Measurements from ENCODE around the gene MAL. TPM values are rescaled to one million over a fixed set of nuclear protein-coding genes. Genes with fewer than 3 reads are reported as not detected.

Gene MAL
- polyA plus RNA-seq, 1 donor, result 0.30 TPM

DNA sequence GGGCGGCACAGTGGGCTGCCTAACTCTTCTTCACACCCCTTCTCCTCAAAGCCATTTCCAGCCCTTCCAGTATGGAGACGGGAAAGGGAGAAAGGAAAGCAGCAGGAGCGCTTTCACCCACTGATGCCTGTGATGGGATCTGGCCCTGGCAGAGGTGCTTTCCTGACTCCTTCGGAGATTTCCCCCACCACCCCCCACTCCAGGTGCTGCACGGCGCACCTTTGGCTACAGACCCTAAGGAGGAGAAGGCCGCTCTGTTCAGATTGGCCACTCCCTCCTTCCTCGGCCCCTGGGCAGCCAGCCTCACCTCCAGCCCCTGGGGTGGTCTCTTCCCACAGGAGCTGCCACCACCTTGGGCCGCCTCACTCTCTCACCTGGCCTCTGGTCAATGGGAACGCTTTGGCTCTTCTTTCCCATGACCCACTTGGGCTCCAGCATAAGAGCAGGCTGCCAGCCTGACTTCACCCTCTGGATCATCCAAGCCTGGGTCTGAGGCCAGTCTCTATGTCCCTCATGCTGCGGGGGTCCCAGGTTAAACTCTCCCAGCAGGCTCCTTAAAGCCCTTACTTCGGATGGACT lies 18.4 kb upstream of the MAL start:
- H3K4me3 ChIP-seq (ENCODE audit: low read length), result no peak overlapping the region
- no peaks in the 10 kb centered on the region for H3K4me1 ChIP-seq (ENCODE audit: control insufficient read depth, insufficient read depth, low read length)
- no peak overlapping the region for H3K27ac ChIP-seq (ENCODE audit: low read length)
- DNase-seq, result no peak
- WGBS (ENCODE audit: insufficient coverage, low lambda C conversion rate), result 100% methylated on average over 1 of the region's 12 CpGs
- no peaks in the 10 kb centered on the region for H3K36me3 ChIP-seq (ENCODE audit: control insufficient read depth, insufficient read depth, low read length)
- no peaks in the 10 kb centered on the region for H3K9me3 ChIP-seq (ENCODE audit: control insufficient read depth, low read depth, low read length)
- H3K27me3 ChIP-seq (ENCODE audit: control insufficient read depth, insufficient read depth, low read length), result no peaks in the 10 kb centered on the region

DNA sequence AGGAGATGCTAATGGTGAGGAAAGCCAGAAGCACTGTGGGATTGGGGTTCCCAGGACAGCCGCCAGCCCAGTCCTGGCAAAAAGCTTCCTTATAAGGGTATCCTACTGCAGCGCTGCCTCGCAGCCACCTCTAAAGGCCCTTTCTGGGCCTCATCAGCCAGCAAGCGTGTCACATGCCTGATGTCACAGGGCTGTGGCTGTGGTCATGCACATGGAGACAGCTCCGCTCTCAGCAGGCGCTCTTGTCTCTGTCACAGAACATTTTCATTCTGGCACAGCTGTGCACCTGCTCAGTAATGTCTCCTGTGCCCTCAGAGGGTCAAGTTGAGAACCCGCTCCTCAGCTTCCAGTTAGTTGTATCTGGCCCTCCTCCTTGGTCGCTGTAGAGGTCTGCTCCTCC lies 17.7 kb upstream of the MAL start:
- Histone ChIP-seq H3K4me1 (ENCODE audit: control insufficient read depth, insufficient read depth, low read length) (no peaks in the 10 kb centered on the region), H3K4me3 (ENCODE audit: low read length) (no peak overlapping the region), H3K27ac (ENCODE audit: low read length) (no peak overlapping the region), H3K36me3 (ENCODE audit: control insufficient read depth, insufficient read depth, low read length) (no peaks in the 10 kb centered on the region), H3K27me3 (ENCODE audit: control insufficient read depth, insufficient read depth, low read length) (no peaks in the 10 kb centered on the region), H3K9me3 (ENCODE audit: control insufficient read depth, low read depth, low read length) (no peaks in the 10 kb centered on the region)
- WGBS (ENCODE audit: insufficient coverage, low lambda C conversion rate), result no CpG with 5 or more reads among the region's 8 CpGs
- DNase-seq, result no peak

DNA sequence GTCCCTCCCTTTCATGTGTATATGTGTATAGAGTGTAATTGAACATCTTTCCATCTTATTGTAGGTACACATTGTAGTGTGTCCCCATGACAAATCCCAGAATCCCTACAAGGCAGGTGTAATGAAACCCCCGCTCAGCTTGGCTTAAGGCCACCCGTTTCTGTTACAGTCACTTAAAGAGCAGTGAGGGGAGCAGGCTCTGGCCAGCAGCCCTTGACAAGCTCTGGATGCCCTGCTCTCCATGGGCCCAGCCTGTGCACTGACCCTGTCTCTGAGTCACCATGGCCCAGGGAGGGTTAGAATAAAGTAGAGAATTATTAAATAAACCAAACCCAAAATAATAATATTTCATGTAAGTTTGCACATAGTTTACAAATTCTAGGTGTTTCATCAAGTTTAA lies 17.2 kb upstream of the MAL start:
- H3K9me3 ChIP-seq (ENCODE audit: control insufficient read depth, low read depth, low read length), result no peaks in the 10 kb centered on the region
- no CpG with 5 or more reads among the region's 2 CpGs for WGBS (ENCODE audit: insufficient coverage, low lambda C conversion rate)
- H3K4me1 ChIP-seq (ENCODE audit: control insufficient read depth, insufficient read depth, low read length), result no peaks in the 10 kb centered on the region
- H3K4me3 ChIP-seq (ENCODE audit: low read length), result no peak overlapping the region
- no peaks in the 10 kb centered on the region for H3K36me3 ChIP-seq (ENCODE audit: control insufficient read depth, insufficient read depth, low read length)
- H3K27me3 ChIP-seq (ENCODE audit: control insufficient read depth, insufficient read depth, low read length), result no peaks in the 10 kb centered on the region
- H3K27ac ChIP-seq (ENCODE audit: low read length), result no peak overlapping the region
- no peak for DNase-seq

DNA sequence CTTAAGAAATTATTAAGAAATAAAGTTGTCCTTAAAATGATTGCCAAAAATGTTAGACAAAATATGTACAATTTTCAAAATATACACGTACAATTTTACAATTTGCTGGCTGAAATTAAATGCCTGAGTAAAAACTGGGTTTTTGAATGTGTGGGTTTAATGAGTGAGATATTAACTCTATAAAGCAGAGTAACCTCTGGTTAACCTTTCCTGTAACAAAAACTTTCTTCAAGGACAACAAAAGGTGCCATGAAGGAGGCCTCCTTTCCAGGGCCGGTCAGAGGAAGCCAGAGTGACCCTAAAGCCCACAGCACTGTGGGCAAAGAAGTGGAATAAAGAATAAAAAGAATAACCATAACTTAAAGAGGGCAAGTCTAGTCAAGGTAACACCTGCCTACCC lies 16.5 kb upstream of the MAL start:
- no peak for DNase-seq
- H3K9me3 ChIP-seq (ENCODE audit: control insufficient read depth, low read depth, low read length), result no peaks in the 10 kb centered on the region
- no peaks in the 10 kb centered on the region for H3K27me3 ChIP-seq (ENCODE audit: control insufficient read depth, insufficient read depth, low read length)
- H3K4me1 ChIP-seq (ENCODE audit: control insufficient read depth, insufficient read depth, low read length), result no peaks in the 10 kb centered on the region
- 17% methylated on average over 1 of the region's 2 CpGs for WGBS (ENCODE audit: insufficient coverage, low lambda C conversion rate)
- H3K36me3 ChIP-seq (ENCODE audit: control insufficient read depth, insufficient read depth, low read length), result no peaks in the 10 kb centered on the region
- H3K27ac ChIP-seq (ENCODE audit: low read length), result no peak overlapping the region
- H3K4me3 ChIP-seq (ENCODE audit: low read length), result no peak overlapping the region

DNA sequence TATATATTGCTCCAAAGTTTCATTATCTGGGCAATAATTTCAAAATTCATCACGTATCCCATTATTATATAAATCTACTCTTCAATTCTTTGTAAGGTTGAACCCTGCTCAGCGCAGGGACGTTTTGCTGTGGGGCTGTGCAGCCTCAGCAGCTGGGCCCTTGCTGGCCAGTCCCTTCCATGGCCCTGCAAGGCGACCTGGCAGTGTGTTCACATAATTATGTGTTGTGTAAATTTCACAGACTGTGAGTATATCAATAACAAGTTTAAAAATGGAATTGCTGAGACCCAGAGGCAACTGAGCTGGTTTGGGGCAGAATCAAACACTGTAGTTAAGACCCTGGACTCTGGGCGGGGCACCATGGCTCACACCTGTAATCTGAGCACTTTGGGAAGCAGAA lies 16.1 kb upstream of the MAL start:
- Histone ChIP-seq H3K4me3 (ENCODE audit: low read length) (no peak overlapping the region), H3K9me3 (ENCODE audit: control insufficient read depth, low read depth, low read length) (no peaks in the 10 kb centered on the region), H3K27ac (ENCODE audit: low read length) (no peak overlapping the region), H3K36me3 (ENCODE audit: control insufficient read depth, insufficient read depth, low read length) (no peaks in the 10 kb centered on the region), H3K27me3 (ENCODE audit: control insufficient read depth, insufficient read depth, low read length) (no peaks in the 10 kb centered on the region), H3K4me1 (ENCODE audit: control insufficient read depth, insufficient read depth, low read length) (no peaks in the 10 kb centered on the region)
- DNase-seq, result no peak
- no CpG with 5 or more reads among the region's 5 CpGs for WGBS (ENCODE audit: insufficient coverage, low lambda C conversion rate)

DNA sequence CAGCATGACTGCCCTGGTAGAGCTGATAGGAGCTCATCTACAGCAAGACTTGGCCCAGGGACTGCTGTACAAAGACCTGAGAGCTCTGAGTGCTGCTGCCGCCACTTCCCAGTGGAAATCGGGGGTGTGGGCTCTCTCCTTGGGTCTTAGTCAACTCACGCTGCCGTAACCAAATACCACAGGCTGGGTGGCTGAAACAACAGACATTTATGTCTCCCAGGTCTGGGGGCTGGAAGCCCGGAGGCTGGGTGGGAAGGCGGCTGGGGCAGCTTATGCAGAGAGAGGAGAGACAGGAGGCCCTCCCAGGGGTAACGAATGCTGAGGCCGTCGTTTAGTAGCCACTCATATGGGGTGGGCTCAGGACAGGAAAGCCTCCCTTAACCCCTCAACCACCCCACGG lies 15.4 kb upstream of the MAL start:
- DNase-seq, result no peak
- H3K27ac ChIP-seq (ENCODE audit: low read length), result no peak overlapping the region
- WGBS (ENCODE audit: insufficient coverage, low lambda C conversion rate), result no CpG with 5 or more reads among the region's 10 CpGs

DNA sequence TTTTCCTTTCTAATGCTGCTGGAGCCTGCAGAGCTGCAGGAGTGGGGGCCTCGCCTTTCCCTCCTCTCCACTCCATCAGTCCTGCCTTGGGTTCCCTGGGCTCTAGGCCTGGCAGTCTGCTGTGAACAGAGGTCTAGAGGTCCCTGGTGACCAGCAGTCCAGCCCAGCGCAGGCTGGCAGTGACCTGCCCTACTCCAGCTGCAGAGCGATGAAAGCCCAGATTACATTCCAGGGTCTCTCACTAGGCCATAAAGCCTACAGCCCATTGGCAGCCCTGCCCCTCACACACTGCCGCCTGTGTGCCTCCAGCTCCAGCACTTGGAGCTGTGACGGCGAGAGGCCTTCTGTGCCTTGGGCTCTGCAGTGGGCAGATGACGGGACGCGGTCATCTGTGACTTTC lies 14.8 kb upstream of the MAL start:
- DNase-seq, result no peak
- H3K27ac ChIP-seq (ENCODE audit: low read length), result no peak overlapping the region
- no peaks in the 10 kb centered on the region for H3K36me3 ChIP-seq (ENCODE audit: control insufficient read depth, insufficient read depth, low read length)
- WGBS (ENCODE audit: insufficient coverage, low lambda C conversion rate), result no CpG with 5 or more reads among the region's 9 CpGs
- no peaks in the 10 kb centered on the region for H3K4me1 ChIP-seq (ENCODE audit: control insufficient read depth, insufficient read depth, low read length)
- H3K27me3 ChIP-seq (ENCODE audit: control insufficient read depth, insufficient read depth, low read length), result peaks cover 2% of the 10 kb centered on the region
- H3K9me3 ChIP-seq (ENCODE audit: control insufficient read depth, low read depth, low read length), result no peaks in the 10 kb centered on the region
- no peak overlapping the region for H3K4me3 ChIP-seq (ENCODE audit: low read length)

More for the DNA sequence above, 15.4 kb upstream of the MAL start:
- Histone ChIP-seq H3K4me3 (ENCODE audit: low read length) (no peak overlapping the region), H3K27me3 (ENCODE audit: control insufficient read depth, insufficient read depth, low read length) (peaks cover under 1% of the 10 kb centered on the region), H3K36me3 (ENCODE audit: control insufficient read depth, insufficient read depth, low read length) (no peaks in the 10 kb centered on the region), H3K9me3 (ENCODE audit: control insufficient read depth, low read depth, low read length) (no peaks in the 10 kb centered on the region), H3K4me1 (ENCODE audit: control insufficient read depth, insufficient read depth, low read length) (no peaks in the 10 kb centered on the region)

DNA sequence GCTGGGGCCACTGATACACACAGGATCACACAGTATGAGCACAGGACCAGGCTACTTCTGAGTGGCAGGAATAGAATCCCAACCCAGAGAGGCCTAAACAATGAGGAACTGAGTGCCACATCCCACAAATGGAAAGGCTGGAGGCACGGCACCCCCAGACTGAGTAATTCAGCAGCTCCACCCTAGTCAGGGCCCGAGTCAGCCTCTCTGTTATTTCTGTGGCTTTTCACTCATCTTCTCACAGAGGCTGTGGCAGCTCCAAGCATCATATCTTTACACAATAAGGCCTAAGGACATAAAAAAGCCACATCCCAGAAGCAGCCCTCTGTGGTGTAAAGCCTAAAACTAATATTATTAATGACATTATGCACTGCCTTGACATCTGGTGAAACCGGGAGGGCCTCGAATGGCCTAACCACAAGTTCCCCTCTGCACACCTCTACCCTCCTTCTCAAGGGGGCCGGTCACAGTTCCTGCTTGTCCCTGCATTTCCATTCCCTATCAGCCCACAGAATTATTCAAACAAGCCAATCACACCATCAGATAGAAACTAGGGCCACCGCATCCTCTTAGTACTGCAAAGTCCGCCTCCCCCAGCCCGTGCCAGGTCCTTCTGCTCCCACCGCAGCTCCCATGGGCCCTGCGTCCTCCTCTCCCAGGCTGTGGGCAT lies 12.5 kb upstream of the MAL start:
- DNase-seq, result no peak
- H3K4me3 ChIP-seq (ENCODE audit: low read length), result no peak overlapping the region
- 90% methylated on average over 2 of the region's 10 CpGs for WGBS (ENCODE audit: insufficient coverage, low lambda C conversion rate)

DNA sequence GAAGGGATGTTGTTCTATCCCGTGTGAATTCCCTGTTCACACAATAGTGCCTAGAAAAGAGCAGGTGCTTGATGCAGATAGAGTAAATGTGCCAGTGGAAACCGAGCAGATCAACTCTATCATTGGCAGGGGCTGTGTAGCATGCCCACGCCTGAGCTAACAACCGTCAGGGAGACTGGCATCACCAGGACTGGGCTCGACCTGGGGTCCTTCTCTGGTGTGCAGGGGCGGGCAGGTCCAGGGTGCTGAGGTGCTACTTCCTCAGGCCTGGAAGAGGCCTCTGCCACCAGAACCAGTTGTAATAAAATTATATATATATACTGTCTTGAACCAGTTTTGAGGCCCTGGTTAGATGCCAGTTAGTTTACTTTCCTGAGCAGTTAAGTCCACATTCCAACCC lies 11.8 kb upstream of the MAL start:
- no peak for DNase-seq
- H3K36me3 ChIP-seq (ENCODE audit: control insufficient read depth, insufficient read depth, low read length), result no peaks in the 10 kb centered on the region
- no peak overlapping the region for H3K4me3 ChIP-seq (ENCODE audit: low read length)
- H3K27ac ChIP-seq (ENCODE audit: low read length), result no peak overlapping the region
- H3K4me1 ChIP-seq (ENCODE audit: control insufficient read depth, insufficient read depth, low read length), result no peaks in the 10 kb centered on the region
- no CpG with 5 or more reads among the region's 6 CpGs for WGBS (ENCODE audit: insufficient coverage, low lambda C conversion rate)
- peaks cover 7% of the 10 kb centered on the region for H3K27me3 ChIP-seq (ENCODE audit: control insufficient read depth, insufficient read depth, low read length)
- H3K9me3 ChIP-seq (ENCODE audit: control insufficient read depth, low read depth, low read length), result no peaks in the 10 kb centered on the region

More for the DNA sequence above, 12.5 kb upstream of the MAL start:
- H3K27ac ChIP-seq (ENCODE audit: low read length), result no peak overlapping the region
- H3K27me3 ChIP-seq (ENCODE audit: control insufficient read depth, insufficient read depth, low read length), result peaks cover 7% of the 10 kb centered on the region
- H3K9me3 ChIP-seq (ENCODE audit: control insufficient read depth, low read depth, low read length), result no peaks in the 10 kb centered on the region
- no peaks in the 10 kb centered on the region for H3K4me1 ChIP-seq (ENCODE audit: control insufficient read depth, insufficient read depth, low read length)
- H3K36me3 ChIP-seq (ENCODE audit: control insufficient read depth, insufficient read depth, low read length), result no peaks in the 10 kb centered on the region

DNA sequence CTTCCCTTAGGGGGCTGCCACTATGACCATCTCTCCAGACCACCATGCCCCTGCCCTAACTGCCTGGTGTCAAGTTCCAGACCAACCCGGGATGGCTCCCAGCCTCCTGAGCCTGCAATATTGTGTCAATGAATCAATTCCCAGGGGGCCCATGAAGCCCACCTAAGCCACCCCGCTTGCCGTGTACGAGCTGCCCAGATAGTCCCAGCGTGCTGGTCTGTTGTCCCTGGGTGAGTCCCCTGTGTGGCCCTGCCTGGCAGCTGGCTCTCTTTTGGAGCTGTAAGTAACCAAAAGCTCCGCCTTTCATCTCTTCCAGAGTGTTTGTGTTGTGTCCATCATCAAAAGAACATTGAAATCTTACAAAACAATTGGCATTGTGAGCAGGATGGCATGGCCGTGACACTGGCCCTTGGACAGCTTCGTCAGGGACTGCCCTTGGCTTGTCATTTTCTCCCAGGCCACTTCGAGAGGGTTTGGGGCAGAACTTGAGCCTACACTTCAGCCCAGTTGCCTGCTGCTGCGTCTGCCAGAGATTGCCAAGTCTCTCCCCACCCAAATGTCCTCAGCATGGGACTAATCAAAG lies 11.3 kb upstream of the MAL start:
- no peaks in the 10 kb centered on the region for H3K9me3 ChIP-seq (ENCODE audit: control insufficient read depth, low read depth, low read length)
- H3K4me3 ChIP-seq (ENCODE audit: low read length), result no peak overlapping the region
- no peaks in the 10 kb centered on the region for H3K4me1 ChIP-seq (ENCODE audit: control insufficient read depth, insufficient read depth, low read length)
- peaks cover 7% of the 10 kb centered on the region for H3K27me3 ChIP-seq (ENCODE audit: control insufficient read depth, insufficient read depth, low read length)
- no peak for DNase-seq
- H3K27ac ChIP-seq (ENCODE audit: low read length), result no peak overlapping the region
- WGBS (ENCODE audit: insufficient coverage, low lambda C conversion rate), result no CpG with 5 or more reads among the region's 10 CpGs
- H3K36me3 ChIP-seq (ENCODE audit: control insufficient read depth, insufficient read depth, low read length), result no peaks in the 10 kb centered on the region

Measured in large intestine (tissue), 3 donors.